ENCODE measurements around the gene PAF1. TPM values are rescaled to one million over a fixed set of nuclear protein-coding genes. Genes with fewer than 3 reads are reported as not detected.
A peak's percentile ranks its signal among the peaks of the same experiment; 100 is the strongest.

Gene PAF1
- total RNA-seq, 1 experiment from 2014 or later: 38.0 TPM

- no peak overlapping the region for H4K8ac ChIP-seq (replicated peaks; ENCODE audit: insufficient read length, low read depth, low read length)
- H3K23ac ChIP-seq (ENCODE audit: insufficient read length, low read depth, low read length): no peak overlapping the region
- no peaks in the 10 kb centered on the region for H3K27me3 ChIP-seq (ENCODE audit: insufficient read depth, low read length)
- no peak overlapping the region for H2AFZ ChIP-seq (ENCODE audit: low read length)
- H2BK12ac ChIP-seq (ENCODE audit: insufficient read length, low read depth, low read length): no peak overlapping the region
- H4K91ac ChIP-seq (ENCODE audit: insufficient read length, low read depth, low read length): no peak overlapping the region
- H3K18ac ChIP-seq (ENCODE audit: insufficient read length, low read depth, low read length): no peak overlapping the region
- no peaks in the 10 kb centered on the region for H4K20me1 ChIP-seq (ENCODE audit: control insufficient read depth, insufficient read depth, insufficient read length)
- no peak overlapping the region for H2BK15ac ChIP-seq (ENCODE audit: low read depth, low read length)
- H3K27ac ChIP-seq (ENCODE audit: insufficient read length, low read depth, low read length): no peak overlapping the region
- H3T11ph ChIP-seq (ENCODE audit: low read length): no peak overlapping the region
- no peak overlapping the region for H2AK5ac ChIP-seq (ENCODE audit: insufficient read length, low read length)
- H3K4me1 ChIP-seq (ENCODE audit: insufficient read depth, low read length): 0 out of 2 replicates have a peak, but pooled peaks cover 3% of the 10 kb centered on the region
- H3K4ac ChIP-seq (ENCODE audit: low read depth, low read length): no peak overlapping the region
- no peak for DNase-seq
- no peaks in the 10 kb centered on the region for H3K9me3 Mint-ChIP-seq
- H3K14ac ChIP-seq (ENCODE audit: insufficient read depth, low read length): no peak overlapping the region
- no peak for TF ChIP-seq CTCF (conservative IDR thresholded peaks at IDR 0.05)
- H3K27me3 Mint-ChIP-seq (ENCODE audit: low read depth): no peaks in the 10 kb centered on the region
- no CpG with 5 or more reads among the region's 15 CpGs for WGBS (ENCODE audit: extremely low coverage, insufficient read length, low lambda C conversion rate)
- no peaks in the 10 kb centered on the region for H3K79me2 ChIP-seq (ENCODE audit: insufficient read depth, low read length)
- peaks cover 0 to 6% of the 10 kb centered on the region in 2 experiments; a peak in 3 of 4 replicates for H3K4me1 Mint-ChIP-seq
- no peak overlapping the region for H3K4me2 ChIP-seq (ENCODE audit: insufficient read depth, insufficient read length, low read length)
- peaks cover 34 to 88% (median 72%) of the 10 kb centered on the region in 3 experiments for H3K36me3 Mint-ChIP-seq (ENCODE audit: insufficient read depth in 1 of 3, low read depth in 3 of 3)
- peak overlapping the region in 1 of 3 experiments; percentile 59; a peak in 1 of 7 replicates for H3K27ac Mint-ChIP-seq
- no peak overlapping the region for H2BK120ac ChIP-seq (ENCODE audit: low read depth, low read length, poor library complexity, severe bottlenecking)
- H3K9ac ChIP-seq (ENCODE audit: extremely low read depth, insufficient read length, low read length): no peak overlapping the region
- no peak overlapping the region for H2BK5ac ChIP-seq (ENCODE audit: insufficient read length, low read length)
- no peak overlapping the region for H3K56ac ChIP-seq (ENCODE audit: insufficient read length, low read depth, low read length)
- no peak overlapping the region for H2BK20ac ChIP-seq (ENCODE audit: low read depth, low read length, poor library complexity, severe bottlenecking)
- H3K4me3 Mint-ChIP-seq: no peak overlapping the region
- no peaks in the 10 kb centered on the region for H3K23me2 ChIP-seq (ENCODE audit: insufficient read length, low read depth, low read length, poor library complexity, severe bottlenecking)
- H4K5ac ChIP-seq (ENCODE audit: insufficient read length, low read depth, low read length): no peak overlapping the region
- no peaks in the 10 kb centered on the region for H3K9me3 ChIP-seq (ENCODE audit: control insufficient read depth, low read depth, low read length)
- H3K79me1 ChIP-seq (ENCODE audit: insufficient read depth, low read depth, low read length, poor library complexity, severe bottlenecking): no peaks in the 10 kb centered on the region
Observed at GRCh38 chr19:39420769-39421168, 29.9 kb upstream of the PAF1 start.
